OCI-LY7 (cell line): ENCODE measurements around the gene EHF. TPM values are rescaled to one million over a fixed set of nuclear protein-coding genes. Genes with fewer than 3 reads are reported as not detected.

Experiments used
- Bru-seq: library from RNA; stranded (reverse); fragments of 400-500 nt; gene quantifications from one replicate; lab custom pipeline; 2021; lab: Mats Ljungman, UMichigan
- BruChase-seq, 2 experiments: library from RNA; stranded (reverse); fragments of 400-500 nt; gene quantifications; one replicate each; lab custom pipeline; 2021; lab: Mats Ljungman, UMichigan
- BruUV-seq: library from RNA; stranded (reverse); fragments of 400-500 nt; replicated peaks from 2 replicates; lab custom pipeline; 2021; lab: Mats Ljungman, UMichigan
- CTCF ChIA-PET: fragments of 300-600 bp; sonication (Branson Sonifier 250); formaldehyde crosslinking; loops from one replicate; lab custom pipeline; 2022; ENCODE audit warnings: antibody characterized with exemption; ENCODE audit not compliant: unreplicated experiment; lab: Charles Lee
- POLR2A ChIA-PET: fragments of 300-600 bp; sonication (Branson Sonifier 250); formaldehyde crosslinking; loops from one replicate; lab custom pipeline; 2022; ENCODE audit warnings: antibody characterized with exemption; lab: Charles Lee
- DNase-seq: peaks from one replicate; pipeline ENCODE4 v3.0.0-alpha.2; 2015; ENCODE audit warnings: low spot score
- H2AFZ ChIP-seq: fragments of 200-600 bp; sonication (generic), shearing (Covaris generic); 2 replicates; pipeline ENCODE4 v1.6.1; 2014; ENCODE audit warnings: mild to moderate bottlenecking, antibody characterized with exemption, low read length, moderate library complexity
- H3K27ac ChIP-seq: fragments of 200-600 bp; sonication (generic); 2 replicates; pipeline ENCODE4 v1.5.1; 2014; ENCODE audit warnings: mixed run types, low read depth, mild to moderate bottlenecking, moderate library complexity, low read length, inconsistent platforms; ENCODE audit not compliant: poor library complexity, severe bottlenecking
- H3K36me3 ChIP-seq: fragments of 200-600 bp; sonication (generic); 2 replicates; pipeline ENCODE4 v1.6.1; 2014; ENCODE audit warnings: mild to moderate bottlenecking, antibody characterized with exemption, low read length, moderate library complexity, mixed read lengths; ENCODE audit not compliant: insufficient read depth
- H3K4me1 ChIP-seq: fragments of 200-600 bp; sonication (generic); 2 replicates; pipeline ENCODE4 v1.5.1; 2014; ENCODE audit warnings: mild to moderate bottlenecking, low read length; ENCODE audit not compliant: insufficient read depth, poor library complexity, severe bottlenecking
- H3K4me2 ChIP-seq: fragments of 200-600 bp; sonication (generic); 2 replicates; pipeline ENCODE4 v1.6.1; 2014; ENCODE audit warnings: mild to moderate bottlenecking, low read length
- H3K4me3 ChIP-seq: fragments of 200-600 bp; sonication (generic); 2 replicates; pipeline ENCODE4 v1.5.1; 2014; ENCODE audit warnings: mild to moderate bottlenecking, low read depth, low read length; ENCODE audit not compliant: poor library complexity, severe bottlenecking
- H3K79me2 ChIP-seq: fragments of 200-600 bp; sonication (generic); 2 replicates; pipeline ENCODE4 v1.6.1; 2016; ENCODE audit warnings: low read depth, mild to moderate bottlenecking, low read length, moderate library complexity, mixed read lengths; ENCODE audit not compliant: insufficient read depth
- H3K9me2 ChIP-seq: fragments of 200-600 bp; sonication (generic); 2 replicates; pipeline ENCODE4 v1.6.1; 2016; ENCODE audit warnings: mild to moderate bottlenecking, low read length, mixed read lengths; ENCODE audit not compliant: insufficient read depth
- H3K9me3 ChIP-seq: fragments of 200-600 bp; sonication (generic); 2 replicates; pipeline ENCODE4 v1.6.1; 2014; ENCODE audit warnings: mild to moderate bottlenecking, mixed run types, low read length, mixed read lengths
- H4K20me1 ChIP-seq: fragments of 200-600 bp; sonication (generic); 2 replicates; pipeline ENCODE4 v1.6.1; 2014; ENCODE audit warnings: mild to moderate bottlenecking, antibody characterized with exemption, low read length, moderate library complexity, mixed read lengths; ENCODE audit not compliant: insufficient read depth
- EZH2phosphoT487 ChIP-seq: fragments of 200-600 bp; sonication (generic); IDR thresholded peaks from 2 replicates; pipeline ENCODE4 v1.6.1; 2018; ENCODE audit warnings: low read depth, borderline replicate concordance, mild to moderate bottlenecking, mixed run types, antibody characterized with exemption, low read length, moderate library complexity, mixed read lengths
- intact Hi-C: fragments of 100-400 bp; cut with micrococcal nuclease; formaldehyde crosslinking; loops from one replicate; pipeline ENCODE4 v1.10.0; 2022; ENCODE audit not compliant: unreplicated experiment
- long read RNA-seq: library from polyadenylated mRNA; stranded (forward); transcript quantifications from one replicate; pipeline ENCODE4 v2.0.0, GENCODE V29; 2022
- total RNA-seq, 2 experiments: library from RNA; depleted of rRNA in 1 of 2; stranded (reverse); fragments of >200 nt in 1 of 2; shearing (Covaris generic) in 1 of 2; gene quantifications; 2 replicates each; pipeline ENCODE4 v1.2.3, GENCODE V29; 2014 to 2022
- TF ChIP-seq, protein P1 (sequence below): fragments of 200-600 bp; sonication (generic); conservative IDR thresholded peaks from 2 replicates; pipeline ENCODE4 v1.5.1; 2014; ENCODE audit warnings: mild to moderate bottlenecking, antibody characterized with exemption, low read length, moderate library complexity, mixed read lengths

The EHF gene
- total RNA-seq (2014; rRNA removed; shearing (Covaris generic)) (not detected in 2 replicates), total RNA-seq (2022) (not detected in 2 replicates), Bru-seq, nascent RNA (percentile 15 among the genes with signal in this experiment), BruChase-seq, experiment 1, labeled RNA remaining after a 6-hour chase (percentile 14 among the genes with signal in this experiment), BruChase-seq, experiment 2, labeled RNA remaining after a 2-hour chase (percentile 15 among the genes with signal in this experiment)
- long read RNA-seq, result 0 reads

GRCh38 chr11:34620820-34621792, at the start of gene EHF:
Gene EHF, plus strand, starts transcription at chr11:34621093. Its CDS starts 21,538 bp downstream, at chr11:34642631.
- no peak within 1 kb of the TSS for H2AFZ ChIP-seq
- H3K4me2 ChIP-seq, result no peak within 1 kb of the TSS
- no peaks in the 10 kb centered on the region for H3K79me2 ChIP-seq
- BruUV-seq, result no TSS peak
- H3K36me3 ChIP-seq, result no peaks in the 10 kb centered on the region
- no peaks in the 10 kb centered on the region for H3K9me2 ChIP-seq
- ChIA-PET CTCF (no interaction called here), POLR2A (interaction anchor here (0.6 kb wide), 1 partner anchor 9 kb away, joined by 3 read pairs; no protein-coding TSS in a partner anchor)
- H3K27ac ChIP-seq, result no peak within 1 kb of the TSS
- no peak for DNase-seq
- no peaks in the 10 kb centered on the region for H4K20me1 ChIP-seq
- TF ChIP-seq EZH2phosphoT487, result no peak
- TF ChIP-seq, protein P1, sequence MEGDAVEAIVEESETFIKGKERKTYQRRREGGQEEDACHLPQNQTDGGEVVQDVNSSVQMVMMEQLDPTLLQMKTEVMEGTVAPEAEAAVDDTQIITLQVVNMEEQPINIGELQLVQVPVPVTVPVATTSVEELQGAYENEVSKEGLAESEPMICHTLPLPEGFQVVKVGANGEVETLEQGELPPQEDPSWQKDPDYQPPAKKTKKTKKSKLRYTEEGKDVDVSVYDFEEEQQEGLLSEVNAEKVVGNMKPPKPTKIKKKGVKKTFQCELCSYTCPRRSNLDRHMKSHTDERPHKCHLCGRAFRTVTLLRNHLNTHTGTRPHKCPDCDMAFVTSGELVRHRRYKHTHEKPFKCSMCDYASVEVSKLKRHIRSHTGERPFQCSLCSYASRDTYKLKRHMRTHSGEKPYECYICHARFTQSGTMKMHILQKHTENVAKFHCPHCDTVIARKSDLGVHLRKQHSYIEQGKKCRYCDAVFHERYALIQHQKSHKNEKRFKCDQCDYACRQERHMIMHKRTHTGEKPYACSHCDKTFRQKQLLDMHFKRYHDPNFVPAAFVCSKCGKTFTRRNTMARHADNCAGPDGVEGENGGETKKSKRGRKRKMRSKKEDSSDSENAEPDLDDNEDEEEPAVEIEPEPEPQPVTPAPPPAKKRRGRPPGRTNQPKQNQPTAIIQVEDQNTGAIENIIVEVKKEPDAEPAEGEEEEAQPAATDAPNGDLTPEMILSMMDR, result no peak
- intact Hi-C loops, result no loop called here
- H3K4me3 ChIP-seq, result no peak within 1 kb of the TSS
- H3K4me1 ChIP-seq, result no peaks in the 10 kb centered on the region
- no peaks in the 10 kb centered on the region for H3K9me3 ChIP-seq

GRCh38 chr11:34573537-34573936, 47.4 kb upstream of the EHF start:
- no peaks in the 10 kb centered on the region for H3K9me2 ChIP-seq
- H4K20me1 ChIP-seq, result no peaks in the 10 kb centered on the region
- no peaks in the 10 kb centered on the region for H3K9me3 ChIP-seq
- no peak overlapping the region for H3K4me3 ChIP-seq
- CTCF ChIA-PET, result no interaction called here
- no peaks in the 10 kb centered on the region for H3K79me2 ChIP-seq
- H3K27ac ChIP-seq, result no peak overlapping the region
- TF ChIP-seq, protein P1, result no peak
- no peak for TF ChIP-seq EZH2phosphoT487
- POLR2A ChIA-PET, result no interaction called here
- H3K4me2 ChIP-seq, result no peak overlapping the region
- H3K4me1 ChIP-seq, result no peaks in the 10 kb centered on the region
- no peaks in the 10 kb centered on the region for H3K36me3 ChIP-seq
- intact Hi-C loops, result no loop called here
- no peak overlapping the region for H2AFZ ChIP-seq
- BruUV-seq, result no TSS peak
- no peak for DNase-seq
